ENCODE data around the gene TAS2R60. TPM values are rescaled to one million over a fixed set of nuclear protein-coding genes. Genes with fewer than 3 reads are reported as not detected.
"Not testable (repeated sequence)": the region's sequence is repeated elsewhere in the genome, so short reads cannot be mapped to it uniquely, and the experiment has no call there.

Gene TAS2R60
- total RNA-seq, 1 donor from 2014 or later = not detected

- Histone ChIP-seq H2AFZ (ENCODE audit: low read depth, low read length) (no peak overlapping the region), H4K20me1 (ENCODE audit: insufficient read depth, low read length) (no peaks in the 10 kb centered on the region), H3K79me2 (ENCODE audit: insufficient read depth, low read length) (no peaks in the 10 kb centered on the region), H3K4me3 (ENCODE audit: insufficient read depth, low read depth, low read length) (no peak overlapping the region), H3K27ac (ENCODE audit: low read depth, low read length) (no peak overlapping the region), H3K9ac (ENCODE audit: low read length) (no peak overlapping the region), H3K4me1 (ENCODE audit: insufficient read depth, low read length) (no peaks in the 10 kb centered on the region), H3K9me3 (ENCODE audit: insufficient read depth, low read depth, low read length) (no peaks in the 10 kb centered on the region), H3K27me3 (ENCODE audit: insufficient read depth, low read length) (peaks cover 5% of the 10 kb centered on the region), H3K4me2 (ENCODE audit: low read length) (no peak overlapping the region), H3K36me3 (ENCODE audit: insufficient read depth, low read length) (no peaks in the 10 kb centered on the region)
- DNase-seq (ENCODE audit: low read depth) (no peak), FAIRE-seq (no peak)
- H3K9me3 Mint-ChIP-seq (ENCODE audit: unreplicated experiment) = no peaks in the 10 kb centered on the region
- TF ChIP-seq EZH2 (IDR thresholded peaks at IDR 0.05; ENCODE audit: insufficient read depth, low read length) = no peak
- no peak for TF ChIP-seq CTCF (IDR thresholded peaks at IDR 0.05; ENCODE audit: insufficient read depth, low read depth, low read length)
- H3K36me3 Mint-ChIP-seq (ENCODE audit: low read depth, unreplicated experiment) = no peaks in the 10 kb centered on the region
- H3K4me3 Mint-ChIP-seq (ENCODE audit: unreplicated experiment) = no peak overlapping the region
- no peaks in the 10 kb centered on the region for H3K27me3 Mint-ChIP-seq (ENCODE audit: low read depth, unreplicated experiment)
- no peak overlapping the region for H3K27ac Mint-ChIP-seq (ENCODE audit: unreplicated experiment)
- H3K4me1 Mint-ChIP-seq (ENCODE audit: low read depth, unreplicated experiment) = peaks cover 4% of the 10 kb centered on the region
These were observed 21.2 kb upstream of the TAS2R60 start for GRCh38 chr7:143422033-143422432.

DNA sequence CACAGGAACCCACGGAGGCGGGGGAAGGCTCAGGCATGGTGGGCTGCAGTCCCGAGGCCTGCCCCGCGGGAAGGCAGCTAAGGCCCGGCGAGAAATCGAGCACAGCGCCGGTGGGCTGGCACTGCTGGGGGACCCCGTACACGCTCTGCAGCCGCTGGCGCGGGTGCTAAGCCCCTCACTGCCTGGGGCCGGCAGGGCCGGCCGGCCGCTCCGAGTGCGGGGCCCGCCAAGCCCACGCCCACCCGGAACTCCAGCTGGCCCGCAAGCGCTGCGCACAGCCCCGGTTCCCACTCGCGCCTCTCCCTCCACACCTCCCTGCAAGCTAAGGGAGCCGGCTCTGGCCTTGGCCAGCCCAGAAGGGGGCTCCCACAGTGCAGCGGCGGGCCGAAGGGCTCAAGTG is 18.8 kb upstream of the TAS2R60 start:
- H3K4me3 Mint-ChIP-seq (ENCODE audit: unreplicated experiment); FAIRE-seq; H3K36me3 ChIP-seq (ENCODE audit: insufficient read depth, low read length); DNase-seq (ENCODE audit: low read depth); H3K4me1 ChIP-seq (ENCODE audit: insufficient read depth, low read length); H3K4me1 Mint-ChIP-seq (ENCODE audit: low read depth, unreplicated experiment); H3K9me3 Mint-ChIP-seq (ENCODE audit: unreplicated experiment); H3K27me3 Mint-ChIP-seq (ENCODE audit: low read depth, unreplicated experiment); H3K4me3 ChIP-seq (ENCODE audit: insufficient read depth, low read depth, low read length); H3K36me3 Mint-ChIP-seq (ENCODE audit: low read depth, unreplicated experiment); H3K9me3 ChIP-seq (ENCODE audit: insufficient read depth, low read depth, low read length); H3K27me3 ChIP-seq (ENCODE audit: insufficient read depth, low read length); H3K27ac ChIP-seq (ENCODE audit: low read depth, low read length); H2AFZ ChIP-seq (ENCODE audit: low read depth, low read length); H3K27ac Mint-ChIP-seq (ENCODE audit: unreplicated experiment); H3K79me2 ChIP-seq (ENCODE audit: insufficient read depth, low read length); H3K9ac ChIP-seq (ENCODE audit: low read length); H4K20me1 ChIP-seq (ENCODE audit: insufficient read depth, low read length); H3K4me2 ChIP-seq (ENCODE audit: low read length): not testable (repeated sequence)

DNA sequence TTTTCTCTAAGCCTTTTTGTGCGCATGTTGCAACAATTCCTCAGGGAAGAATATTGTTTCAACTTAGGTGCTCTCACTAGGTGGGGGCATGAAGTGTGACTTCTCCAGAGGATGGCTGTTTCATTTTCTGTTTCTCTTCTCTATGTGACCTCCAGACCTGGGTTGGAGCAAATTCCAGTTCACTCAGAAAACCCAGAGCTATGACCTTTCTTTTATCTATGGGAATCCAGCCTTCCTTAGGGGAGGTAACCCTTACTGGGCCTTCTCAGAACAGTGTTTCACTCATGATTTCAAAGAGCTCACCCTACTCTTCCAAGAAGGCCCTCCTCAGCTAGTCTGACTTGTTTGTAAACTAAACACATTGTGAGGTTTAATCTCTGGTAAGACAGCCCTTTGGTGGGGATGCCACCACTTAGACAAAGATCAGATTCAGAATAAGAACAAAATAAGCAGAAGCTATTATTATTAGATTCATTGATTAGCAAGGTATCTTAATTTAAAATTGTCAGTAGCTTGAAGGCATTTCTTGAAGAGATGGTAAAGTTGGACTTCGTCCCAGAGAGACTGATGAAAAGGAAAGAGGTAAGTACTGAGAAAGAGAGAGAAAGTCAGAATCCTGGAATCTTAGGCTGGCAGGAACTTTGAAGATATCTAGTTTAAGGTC is 16.6 kb upstream of the TAS2R60 start:
- no peaks in the 10 kb centered on the region for H3K36me3 ChIP-seq (ENCODE audit: insufficient read depth, low read length)

More for the DNA sequence above, 16.6 kb upstream of the TAS2R60 start:
- no peak overlapping the region for H3K4me3 ChIP-seq (ENCODE audit: insufficient read depth, low read depth, low read length)
- no peaks in the 10 kb centered on the region for H3K9me3 ChIP-seq (ENCODE audit: insufficient read depth, low read depth, low read length)
- Mint-ChIP-seq H3K9me3 (ENCODE audit: unreplicated experiment) (no peaks in the 10 kb centered on the region), H3K4me1 (ENCODE audit: low read depth, unreplicated experiment) (peaks cover 4% of the 10 kb centered on the region), H3K36me3 (ENCODE audit: low read depth, unreplicated experiment) (no peaks in the 10 kb centered on the region), H3K27me3 (ENCODE audit: low read depth, unreplicated experiment) (no peaks in the 10 kb centered on the region), H3K4me3 (ENCODE audit: unreplicated experiment) (no peak overlapping the region), H3K27ac (ENCODE audit: unreplicated experiment) (no peak overlapping the region)
- FAIRE-seq = no peak
- H3K4me2 ChIP-seq (ENCODE audit: low read length) = no peak overlapping the region
- no peaks in the 10 kb centered on the region for H3K4me1 ChIP-seq (ENCODE audit: insufficient read depth, low read length)
- TF ChIP-seq CTCF (IDR thresholded peaks at IDR 0.05; ENCODE audit: insufficient read depth, low read depth, low read length) (no peak), EZH2 (IDR thresholded peaks at IDR 0.05; ENCODE audit: insufficient read depth, low read length) (no peak)
- H2AFZ ChIP-seq (ENCODE audit: low read depth, low read length) = no peak overlapping the region
- H4K20me1 ChIP-seq (ENCODE audit: insufficient read depth, low read length) = no peaks in the 10 kb centered on the region
- no peak overlapping the region for H3K9ac ChIP-seq (ENCODE audit: low read length)
- no peak for DNase-seq (ENCODE audit: low read depth)
- no peaks in the 10 kb centered on the region for H3K79me2 ChIP-seq (ENCODE audit: insufficient read depth, low read length)
- H3K27ac ChIP-seq (ENCODE audit: low read depth, low read length) = no peak overlapping the region
- no peaks in the 10 kb centered on the region for H3K27me3 ChIP-seq (ENCODE audit: insufficient read depth, low read length)
